ENCODE results near the gene DOCK2. TPM values are rescaled to one million over a fixed set of nuclear protein-coding genes. Genes with fewer than 3 reads are reported as not detected.

The DOCK2 gene
- total RNA-seq, 1 donor from 2014 or later, result 0.77 TPM

DNA sequence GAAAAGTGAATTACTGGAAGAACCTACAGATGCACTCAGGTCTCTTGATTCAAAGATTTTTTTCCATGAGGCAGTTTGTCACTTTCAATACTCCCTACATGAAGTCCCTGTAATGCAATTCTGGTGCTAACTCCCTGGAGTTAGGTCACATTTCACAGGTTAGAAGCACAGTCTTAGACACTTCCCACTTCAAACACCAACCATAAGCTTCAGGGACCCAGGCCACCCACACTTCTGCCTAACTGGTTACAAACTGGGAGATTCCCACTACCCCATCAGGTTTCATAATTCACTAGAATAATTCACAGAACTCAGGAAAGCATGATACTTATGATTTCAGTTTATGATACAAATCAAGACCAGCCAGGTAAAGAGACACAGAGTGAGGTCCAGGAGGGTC, 439.7 kb downstream of the DOCK2 start:
- H3K4me3 Mint-ChIP-seq, result no peak overlapping the region
- no peaks in the 10 kb centered on the region for H3K9me3 Mint-ChIP-seq
- TF ChIP-seq, protein P1, sequence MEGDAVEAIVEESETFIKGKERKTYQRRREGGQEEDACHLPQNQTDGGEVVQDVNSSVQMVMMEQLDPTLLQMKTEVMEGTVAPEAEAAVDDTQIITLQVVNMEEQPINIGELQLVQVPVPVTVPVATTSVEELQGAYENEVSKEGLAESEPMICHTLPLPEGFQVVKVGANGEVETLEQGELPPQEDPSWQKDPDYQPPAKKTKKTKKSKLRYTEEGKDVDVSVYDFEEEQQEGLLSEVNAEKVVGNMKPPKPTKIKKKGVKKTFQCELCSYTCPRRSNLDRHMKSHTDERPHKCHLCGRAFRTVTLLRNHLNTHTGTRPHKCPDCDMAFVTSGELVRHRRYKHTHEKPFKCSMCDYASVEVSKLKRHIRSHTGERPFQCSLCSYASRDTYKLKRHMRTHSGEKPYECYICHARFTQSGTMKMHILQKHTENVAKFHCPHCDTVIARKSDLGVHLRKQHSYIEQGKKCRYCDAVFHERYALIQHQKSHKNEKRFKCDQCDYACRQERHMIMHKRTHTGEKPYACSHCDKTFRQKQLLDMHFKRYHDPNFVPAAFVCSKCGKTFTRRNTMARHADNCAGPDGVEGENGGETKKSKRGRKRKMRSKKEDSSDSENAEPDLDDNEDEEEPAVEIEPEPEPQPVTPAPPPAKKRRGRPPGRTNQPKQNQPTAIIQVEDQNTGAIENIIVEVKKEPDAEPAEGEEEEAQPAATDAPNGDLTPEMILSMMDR (conservative IDR thresholded peaks at IDR 0.05), result no peak
- DNase-seq (ENCODE audit: low read depth, low spot score), result no peak
- no peaks in the 10 kb centered on the region for H3K36me3 Mint-ChIP-seq (ENCODE audit: low read depth)
- H3K27me3 Mint-ChIP-seq (ENCODE audit: low read depth), result peaks cover 22% of the 10 kb centered on the region
- no peak overlapping the region for H3K27ac Mint-ChIP-seq (ENCODE audit: unreplicated experiment)
- no peaks in the 10 kb centered on the region for H3K4me1 Mint-ChIP-seq

- H3K27me3 Mint-ChIP-seq (ENCODE audit: low read depth), result peaks cover 22% of the 10 kb centered on the region
- H3K4me1 Mint-ChIP-seq, result no peaks in the 10 kb centered on the region
- no peak for DNase-seq (ENCODE audit: low read depth, low spot score)
- TF ChIP-seq, protein P1 (conservative IDR thresholded peaks at IDR 0.05), result no peak
- H3K4me3 Mint-ChIP-seq, result no peak overlapping the region
- H3K36me3 Mint-ChIP-seq (ENCODE audit: low read depth), result no peaks in the 10 kb centered on the region
- no peaks in the 10 kb centered on the region for H3K9me3 Mint-ChIP-seq
- H3K27ac Mint-ChIP-seq (ENCODE audit: unreplicated experiment), result no peak overlapping the region
Measured at GRCh38 chr5:170077526-170077925, 440.5 kb downstream of the DOCK2 start.

- no peaks in the 10 kb centered on the region for H3K9me3 Mint-ChIP-seq
- TF ChIP-seq, protein P1 (conservative IDR thresholded peaks at IDR 0.05), result no peak
- H3K36me3 Mint-ChIP-seq (ENCODE audit: low read depth), result no peaks in the 10 kb centered on the region
- H3K4me1 Mint-ChIP-seq, result no peaks in the 10 kb centered on the region
- H3K4me3 Mint-ChIP-seq, result no peak overlapping the region
- no peak for DNase-seq (ENCODE audit: low read depth, low spot score)
- peak overlapping the region; percentile 17 for H3K27ac Mint-ChIP-seq (ENCODE audit: unreplicated experiment)
- H3K27me3 Mint-ChIP-seq (ENCODE audit: low read depth), result peaks cover 22% of the 10 kb centered on the region
Measured at GRCh38 chr5:170078458-170078857, 441.4 kb downstream of the DOCK2 start.

DNA sequence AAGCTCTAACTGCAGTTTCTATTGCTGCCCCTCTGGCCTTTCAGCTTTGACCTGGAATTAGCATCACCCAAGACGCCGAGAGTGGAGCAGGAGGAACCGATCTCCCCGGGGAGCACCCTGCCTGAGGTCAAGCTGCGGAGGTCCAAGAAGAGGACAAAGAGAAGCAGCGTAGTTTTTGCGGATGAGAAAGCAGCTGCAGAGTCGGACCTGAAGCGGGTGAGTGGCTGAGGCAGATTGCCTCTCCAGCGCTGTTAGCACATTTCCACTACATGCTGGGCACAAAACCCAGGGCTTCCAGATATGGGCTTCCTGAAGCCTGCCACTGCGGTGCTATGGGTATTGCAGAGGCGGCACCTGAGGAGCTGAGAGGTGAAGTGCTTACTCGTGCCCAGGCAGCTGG, 441.9 kb downstream of the DOCK2 start:
- TF ChIP-seq, protein P1 (conservative IDR thresholded peaks at IDR 0.05), result no peak
- H3K4me3 Mint-ChIP-seq, result no peak overlapping the region
- no peaks in the 10 kb centered on the region for H3K36me3 Mint-ChIP-seq (ENCODE audit: low read depth)
- H3K9me3 Mint-ChIP-seq, result no peaks in the 10 kb centered on the region
- H3K27me3 Mint-ChIP-seq (ENCODE audit: low read depth), result peaks cover 20% of the 10 kb centered on the region
- no peak for DNase-seq (ENCODE audit: low read depth, low spot score)
- no peaks in the 10 kb centered on the region for H3K4me1 Mint-ChIP-seq
- H3K27ac Mint-ChIP-seq (ENCODE audit: unreplicated experiment), result no peak overlapping the region

GRCh38 chr5:170080217-170080616, 443.1 kb downstream of the DOCK2 start:
- Mint-ChIP-seq H3K4me3 (no peak overlapping the region), H3K9me3 (no peaks in the 10 kb centered on the region), H3K27me3 (ENCODE audit: low read depth) (peaks cover 9% of the 10 kb centered on the region), H3K36me3 (ENCODE audit: low read depth) (no peaks in the 10 kb centered on the region), H3K27ac (ENCODE audit: unreplicated experiment) (no peak overlapping the region), H3K4me1 (no peaks in the 10 kb centered on the region)
- TF ChIP-seq, protein P1 (conservative IDR thresholded peaks at IDR 0.05), result no peak
- DNase-seq (ENCODE audit: low read depth, low spot score), result no peak
